HG02623 (cell line): ENCODE results near the gene ARHGAP26.

Experiments used
- ATAC-seq: cut with Tn5 transposase; IDR thresholded peaks from one replicate; pipeline ENCODE4 v1.9.1; 2021; ENCODE audit warnings: moderate library complexity; ENCODE audit not compliant: unreplicated experiment

Gene ARHGAP26

GRCh38 chr5:142896325-142897007 lies 126.3 kb downstream of the ARHGAP26 start:
- ATAC-seq: no peak

DNA sequence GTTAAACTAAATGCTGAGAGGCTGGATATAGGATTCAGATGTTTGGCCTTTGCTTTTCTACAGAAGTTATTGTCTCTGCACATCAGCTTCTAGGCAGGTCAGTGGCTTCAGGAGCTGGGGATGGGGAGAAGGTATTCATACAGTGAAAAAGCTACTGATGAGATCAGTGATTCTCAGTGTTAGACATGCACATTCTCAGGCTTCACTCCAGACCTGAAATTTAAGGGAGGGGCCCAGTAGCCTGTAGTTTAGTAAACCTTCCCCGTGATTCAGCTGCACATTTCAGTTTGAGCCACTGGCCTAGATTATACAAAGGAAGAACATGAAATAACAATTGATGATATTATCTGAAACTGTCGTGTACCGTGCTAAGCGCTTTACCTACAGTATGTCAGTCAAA lies 127.2 kb downstream of the ARHGAP26 start:
- ATAC-seq: no peak

- ATAC-seq: no peak
These were observed 130.8 kb downstream of the ARHGAP26 start for GRCh38 chr5:142900927-142901326.

DNA sequence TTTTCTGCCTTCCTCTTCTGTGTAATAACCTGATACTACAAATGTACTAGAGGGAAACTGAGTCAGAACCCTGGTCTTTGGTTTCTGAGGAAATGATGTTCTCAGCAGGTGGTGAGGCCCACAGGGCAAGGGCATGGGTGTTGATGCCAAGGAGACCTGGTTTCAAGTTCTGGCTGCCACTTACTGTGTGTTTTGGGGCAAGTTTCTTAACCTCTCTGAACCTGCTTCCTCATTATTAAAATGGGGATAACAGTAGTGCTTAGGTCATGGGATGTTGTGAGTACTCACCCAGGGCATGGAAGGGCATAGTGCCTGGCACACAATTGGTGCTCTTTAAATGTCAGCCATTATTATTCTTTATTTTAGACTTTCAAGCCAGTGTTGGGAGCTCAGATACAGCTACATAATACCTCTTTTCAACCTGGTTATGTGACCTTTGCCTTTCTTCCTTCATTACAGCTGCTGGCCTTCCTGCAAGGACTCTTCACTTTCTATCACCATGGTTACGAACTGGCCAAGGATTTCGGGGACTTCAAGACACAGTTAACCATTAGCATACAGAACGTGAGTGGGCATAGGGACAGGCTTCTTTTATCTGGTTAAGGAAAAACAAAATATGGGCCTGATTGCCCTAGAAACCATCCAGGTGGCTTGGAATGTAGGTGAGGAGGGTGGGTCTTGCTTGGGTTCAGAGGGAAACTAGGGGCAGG lies 131.5 kb downstream of the ARHGAP26 start:
- ATAC-seq: no peak

DNA sequence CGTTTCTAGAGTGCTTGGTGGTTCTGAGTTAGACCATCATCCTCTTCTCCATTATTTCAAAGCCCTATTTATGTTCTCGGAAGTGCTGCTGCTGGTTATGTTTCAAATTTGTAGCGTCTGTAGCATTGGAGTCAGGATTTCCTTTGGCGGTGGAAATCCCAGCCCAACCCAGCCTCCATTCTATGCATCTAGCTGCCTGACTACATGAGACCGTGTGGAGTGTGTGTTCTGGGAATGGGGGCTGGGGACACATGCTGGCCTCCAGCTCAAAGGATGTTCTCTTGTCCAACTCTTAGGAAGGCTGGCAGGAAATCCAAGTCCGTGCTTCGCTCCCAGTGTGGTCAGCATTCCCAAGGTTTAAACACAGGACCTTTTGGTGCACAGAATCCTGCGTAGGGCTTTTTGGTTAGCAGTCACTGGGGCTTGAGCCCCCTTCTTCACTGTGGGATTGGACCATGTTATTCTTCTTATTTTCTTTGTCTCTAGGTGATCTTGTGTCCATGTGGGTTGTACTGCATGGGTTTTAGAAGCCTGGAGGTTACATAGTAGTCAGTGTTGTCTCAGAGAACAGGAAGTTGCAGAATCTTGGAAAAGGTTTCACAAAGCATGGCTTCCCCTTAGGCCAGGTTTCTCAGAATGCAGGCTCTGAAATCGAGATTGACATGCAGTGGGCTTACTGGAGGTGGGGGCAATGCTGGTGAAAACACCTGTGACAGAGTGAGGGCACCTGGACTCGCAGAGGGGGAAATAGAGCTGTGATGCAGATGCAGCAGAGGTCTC lies 132.2 kb downstream of the ARHGAP26 start:
- no peak for ATAC-seq

GRCh38 chr5:142904416-142904815 lies 134.2 kb downstream of the ARHGAP26 start:
- no peak for ATAC-seq

DNA sequence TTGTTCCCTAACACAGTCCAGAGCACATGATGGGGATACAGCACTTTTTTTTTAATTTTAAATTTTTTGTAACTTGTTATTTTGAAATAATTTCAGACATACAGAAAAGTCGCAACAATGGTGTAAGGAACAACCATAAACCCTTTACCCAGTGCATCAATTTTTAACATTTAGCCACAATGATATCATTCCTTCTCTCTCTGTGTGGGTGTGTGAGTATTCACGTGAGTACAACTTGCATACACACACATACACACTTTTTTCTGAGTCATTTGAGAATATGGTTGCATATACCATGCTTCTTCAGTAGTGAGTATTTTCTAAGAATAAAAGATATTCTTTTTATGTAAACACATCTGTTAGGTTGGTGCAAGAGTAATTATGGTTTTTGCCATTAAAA lies 135.2 kb downstream of the ARHGAP26 start:
- no peak for ATAC-seq

DNA sequence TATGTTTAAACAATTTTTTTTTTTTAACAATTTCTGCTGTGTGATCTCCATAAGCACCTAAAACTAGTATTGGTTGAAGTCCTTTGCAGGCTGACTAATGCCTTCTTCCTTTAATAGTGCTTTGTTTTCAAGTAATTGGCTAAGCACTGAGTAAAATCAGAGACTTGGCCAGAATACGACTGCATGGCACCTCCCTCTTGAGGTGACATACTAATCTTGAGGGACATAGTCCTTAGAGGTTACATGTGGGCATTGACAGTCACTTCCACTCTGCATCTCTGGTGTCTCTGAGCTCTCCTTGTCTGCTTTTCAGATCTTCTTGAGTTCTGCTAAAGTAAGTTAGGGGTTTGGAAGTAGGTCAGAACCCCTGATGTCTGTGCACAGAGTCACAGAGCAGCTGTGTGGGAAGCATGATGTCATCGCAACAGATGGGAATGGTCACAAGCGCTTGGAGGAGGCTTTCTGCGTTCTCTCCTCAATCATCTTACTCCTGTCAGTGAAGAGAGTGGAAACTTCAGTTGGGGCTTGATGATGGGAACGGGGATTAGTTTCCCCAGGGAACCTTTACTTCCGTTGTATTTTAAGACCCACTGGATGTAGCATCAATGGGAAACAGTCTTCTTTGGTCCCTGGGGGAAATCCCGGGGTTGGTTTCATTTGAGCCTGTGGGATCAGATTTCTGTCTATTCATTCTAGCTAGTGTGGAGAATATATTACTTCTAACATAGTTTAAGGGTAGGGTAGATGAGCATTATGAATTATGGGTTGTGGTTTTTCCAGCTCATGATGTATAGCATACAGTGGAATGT lies 136.9 kb downstream of the ARHGAP26 start:
- ATAC-seq: no peak

- ATAC-seq: no peak
These were observed 138.5 kb downstream of the ARHGAP26 start for GRCh38 chr5:142908659-142909058.

DNA sequence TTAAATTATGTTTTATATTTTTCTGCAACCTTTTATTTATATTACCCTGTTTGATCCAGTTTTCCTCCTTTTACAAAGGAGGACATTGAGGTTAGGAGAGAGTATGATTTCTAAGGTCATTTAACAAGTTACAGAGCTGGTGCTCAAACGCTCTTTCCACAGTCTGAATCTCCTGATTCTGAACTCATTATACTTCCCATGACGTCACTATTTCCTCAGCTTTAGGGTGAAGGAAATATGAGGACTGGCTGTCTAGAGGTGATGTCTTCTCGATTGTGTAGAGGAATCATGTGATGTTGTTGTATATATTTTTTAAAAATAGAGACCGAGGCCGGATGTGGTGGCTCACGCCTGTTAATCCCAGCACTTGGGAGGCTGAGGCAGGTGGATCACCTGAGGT lies 140.0 kb downstream of the ARHGAP26 start:
- ATAC-seq: no peak

GRCh38 chr5:142911170-142911569 lies 141.0 kb downstream of the ARHGAP26 start:
- ATAC-seq: no peak

DNA sequence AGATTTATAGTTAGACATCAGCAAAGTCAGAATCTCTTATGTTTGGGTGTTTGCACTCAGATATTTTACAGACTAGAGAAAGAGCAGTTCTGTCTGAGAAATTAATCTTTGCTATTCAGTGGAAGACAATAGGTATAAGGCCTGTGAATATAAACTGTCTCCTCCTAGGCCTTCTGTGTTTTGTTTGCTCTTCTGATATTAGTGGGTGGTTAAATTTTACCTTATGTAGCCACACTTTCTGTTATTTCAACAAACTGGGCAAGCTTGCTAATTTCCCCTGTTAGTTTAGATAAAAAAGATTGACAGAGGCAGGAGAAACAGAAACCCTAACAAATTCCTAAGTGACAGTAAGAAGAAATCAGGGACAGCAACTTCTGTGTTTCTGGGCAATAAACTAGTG lies 141.6 kb downstream of the ARHGAP26 start:
- no peak for ATAC-seq

GRCh38 chr5:142913728-142914338 lies 143.7 kb downstream of the ARHGAP26 start:
- no peak for ATAC-seq

- ATAC-seq: no peak
These were observed 144.9 kb downstream of the ARHGAP26 start for GRCh38 chr5:142915038-142915437.

DNA sequence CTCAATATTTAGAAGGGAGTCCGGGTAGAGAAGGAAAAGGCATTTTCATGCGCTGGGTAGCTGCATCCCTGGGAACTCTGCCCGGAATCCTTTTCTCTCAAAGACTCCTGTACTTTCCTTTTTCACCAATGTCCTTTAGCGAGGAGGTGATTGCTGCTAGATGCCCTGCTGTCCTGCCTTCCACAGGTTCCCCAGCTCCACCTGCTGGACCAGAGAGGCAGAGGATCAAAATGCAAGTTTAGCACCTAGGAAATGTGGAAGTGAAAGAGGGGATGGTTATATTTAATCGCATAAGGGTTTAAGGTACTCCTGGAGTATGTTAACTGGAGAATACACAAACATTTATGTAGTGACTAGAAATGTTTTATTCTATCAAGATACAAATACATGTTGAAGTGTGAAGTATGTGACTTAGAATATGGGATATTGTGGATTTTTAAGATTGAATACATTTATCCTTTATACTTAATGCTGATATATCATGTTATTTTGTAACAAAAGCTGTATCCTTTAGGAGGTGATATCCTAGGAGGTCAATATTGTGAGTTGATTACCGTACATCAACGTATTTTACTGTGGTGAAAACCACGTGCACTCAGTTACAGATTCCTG lies 145.7 kb downstream of the ARHGAP26 start:
- no peak for ATAC-seq

DNA sequence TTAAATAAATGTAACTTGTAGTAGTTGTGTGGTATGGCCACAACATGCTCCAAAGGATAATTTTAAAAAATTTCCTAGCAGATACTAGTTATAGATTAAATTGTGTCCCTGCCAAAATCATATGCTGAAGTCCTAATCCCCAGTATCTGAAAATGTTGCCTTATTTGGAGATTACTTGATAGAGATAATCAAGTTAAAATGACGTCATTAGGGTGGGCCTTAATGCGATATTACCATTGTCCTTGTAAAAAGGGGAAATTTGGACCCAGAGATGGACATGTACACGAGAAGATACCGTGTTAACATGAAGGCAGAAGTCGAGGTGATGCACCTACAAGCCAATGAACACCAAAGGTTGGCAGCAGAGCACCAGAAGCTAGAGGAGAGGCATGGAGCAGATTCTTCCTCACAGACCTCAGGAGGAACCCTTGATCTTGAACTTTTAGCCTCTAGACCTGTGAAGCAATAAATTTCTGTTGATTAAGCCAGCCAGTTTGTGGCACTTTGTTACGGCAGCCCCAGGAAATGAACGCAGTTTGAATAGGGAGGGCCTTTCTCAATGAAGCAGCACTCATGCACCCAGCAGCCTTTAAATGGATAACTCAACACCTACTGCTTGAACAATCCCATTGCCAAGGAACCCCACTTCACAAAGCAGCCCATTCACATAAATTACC lies 148.9 kb downstream of the ARHGAP26 start:
- no peak for ATAC-seq

DNA sequence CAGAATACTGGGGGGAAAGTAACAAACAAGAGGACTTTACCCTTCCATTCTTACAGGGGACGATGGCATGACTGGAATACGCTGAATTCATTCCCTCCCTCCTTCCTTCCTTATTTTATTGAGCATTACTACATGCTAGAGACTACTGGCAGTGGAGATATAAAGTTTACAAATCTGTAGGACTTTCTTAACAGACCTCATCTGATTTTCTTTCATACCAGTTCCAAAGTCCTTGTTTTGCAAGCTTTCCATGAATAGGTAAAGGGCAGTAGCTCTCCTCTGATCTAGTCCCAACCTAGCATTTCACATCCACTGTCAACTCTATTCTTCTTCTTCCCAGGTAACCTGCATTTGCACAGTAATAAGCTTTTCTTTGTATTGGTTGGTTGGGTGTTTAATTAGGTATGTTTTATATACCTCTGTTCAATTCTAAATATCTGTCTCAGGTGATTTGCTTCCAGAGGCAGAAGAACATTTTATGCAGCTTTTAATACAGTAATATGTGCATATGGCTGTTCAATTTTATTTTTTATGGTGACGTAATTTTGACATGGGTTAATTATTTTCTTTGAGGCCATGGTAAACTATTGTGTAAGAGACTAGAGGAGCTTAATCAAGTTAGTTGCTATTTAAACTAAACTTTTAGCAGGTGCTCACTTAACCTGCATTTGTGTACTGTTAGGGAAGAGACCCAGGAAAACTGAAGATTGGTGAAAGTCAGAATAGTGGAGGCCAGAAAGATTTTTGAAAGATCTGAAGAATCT lies 150.9 kb downstream of the ARHGAP26 start:
- no peak for ATAC-seq

GRCh38 chr5:142922223-142922952 lies 152.2 kb downstream of the ARHGAP26 start:
- ATAC-seq: peak; percentile 60
